ENCODE results near the gene MPP2.
"Not testable (repeated sequence)": the region's sequence is repeated elsewhere in the genome, so short reads cannot be mapped to it uniquely, and the experiment has no call there.

The MPP2 gene

GRCh38 chr17:43942051-43942685 is 34.8 kb upstream of the MPP2 start, which contains the start of gene PPY:
PPY (minus strand) TSS chr17:43942476; CDS start chr17:43941654, 822 bp downstream.
- no peaks in the 10 kb centered on the region for H3K9me3 ChIP-seq (ENCODE audit: control insufficient read depth, low read length)
- no peak within 1 kb of the TSS for H3K27ac ChIP-seq (ENCODE audit: low read depth, low read length, severe bottlenecking)
- no peak within 1 kb of the TSS for H3K4me3 ChIP-seq (ENCODE audit: extremely low read depth, insufficient read depth, low read length, poor library complexity, severe bottlenecking)
- WGBS, 2 experiments (ENCODE audit: insufficient coverage in 2 of 2) = 82 to 89% methylated on average over 13 to 16 of the region's 17 CpGs
- H3K4me1 ChIP-seq (ENCODE audit: control insufficient read depth, insufficient read depth, low read length, poor library complexity, severe bottlenecking) = no peaks in the 10 kb centered on the region
- H3K36me3 ChIP-seq (ENCODE audit: control insufficient read depth, insufficient read depth, low read length) = no peaks in the 10 kb centered on the region

- Histone ChIP-seq H3K36me3 (ENCODE audit: control insufficient read depth, insufficient read depth, low read length) (no peaks in the 10 kb centered on the region), H3K4me3 (ENCODE audit: extremely low read depth, insufficient read depth, low read length, poor library complexity, severe bottlenecking) (no peak overlapping the region), H3K4me1 (ENCODE audit: control insufficient read depth, insufficient read depth, low read length, poor library complexity, severe bottlenecking) (no peaks in the 10 kb centered on the region), H3K9me3 (ENCODE audit: control insufficient read depth, low read length) (no peaks in the 10 kb centered on the region), H3K27ac (ENCODE audit: low read depth, low read length, severe bottlenecking) (no peak overlapping the region)
- 54% methylated on average over 2 of the region's 7 CpGs; no CpG with 5 or more reads in 1 of the 2 experiments for WGBS, 2 experiments (ENCODE audit: insufficient coverage in 2 of 2)
Measured at GRCh38 chr17:43940630-43941029, 33.3 kb upstream of the MPP2 start.

- Histone ChIP-seq H3K36me3 (ENCODE audit: control insufficient read depth, insufficient read depth, low read length) (no peaks in the 10 kb centered on the region), H3K4me3 (ENCODE audit: extremely low read depth, insufficient read depth, low read length, poor library complexity, severe bottlenecking) (no peak overlapping the region), H3K4me1 (ENCODE audit: control insufficient read depth, insufficient read depth, low read length, poor library complexity, severe bottlenecking) (no peaks in the 10 kb centered on the region), H3K9me3 (ENCODE audit: control insufficient read depth, low read length) (no peaks in the 10 kb centered on the region), H3K27ac (ENCODE audit: low read depth, low read length, severe bottlenecking) (no peak overlapping the region)
- WGBS, 2 experiments (ENCODE audit: insufficient coverage in 2 of 2) = 96% methylated on average over 5 of the region's 5 CpGs; no CpG with 5 or more reads in 1 of the 2 experiments
Measured at GRCh38 chr17:43939886-43940285, 32.5 kb upstream of the MPP2 start.

- H3K27ac ChIP-seq (ENCODE audit: low read depth, low read length, severe bottlenecking); H3K9me3 ChIP-seq (ENCODE audit: control insufficient read depth, low read length); H3K4me1 ChIP-seq (ENCODE audit: control insufficient read depth, insufficient read depth, low read length, poor library complexity, severe bottlenecking); H3K4me3 ChIP-seq (ENCODE audit: extremely low read depth, insufficient read depth, low read length, poor library complexity, severe bottlenecking); H3K36me3 ChIP-seq (ENCODE audit: control insufficient read depth, insufficient read depth, low read length): not testable (repeated sequence)
- 89 to 100% methylated on average over 2 to 3 of the region's 3 CpGs for WGBS, 2 experiments (ENCODE audit: insufficient coverage in 2 of 2)
Measured at GRCh38 chr17:43939452-43939851, 32.1 kb upstream of the MPP2 start.

- Histone ChIP-seq H3K4me3 (ENCODE audit: extremely low read depth, insufficient read depth, low read length, poor library complexity, severe bottlenecking) (no peak overlapping the region), H3K27ac (ENCODE audit: low read depth, low read length, severe bottlenecking) (no peak overlapping the region), H3K9me3 (ENCODE audit: control insufficient read depth, low read length) (no peaks in the 10 kb centered on the region), H3K36me3 (ENCODE audit: control insufficient read depth, insufficient read depth, low read length) (no peaks in the 10 kb centered on the region), H3K4me1 (ENCODE audit: control insufficient read depth, insufficient read depth, low read length, poor library complexity, severe bottlenecking) (no peaks in the 10 kb centered on the region)
- 80 to 82% methylated on average over 2 of the region's 6 CpGs for WGBS, 2 experiments (ENCODE audit: insufficient coverage in 2 of 2)
Measured at GRCh38 chr17:43938838-43939182, 31.5 kb upstream of the MPP2 start.

GRCh38 chr17:43936434-43936833 is 29.1 kb upstream of the MPP2 start:
- Histone ChIP-seq H3K4me3 (ENCODE audit: extremely low read depth, insufficient read depth, low read length, poor library complexity, severe bottlenecking) (no peak overlapping the region), H3K36me3 (ENCODE audit: control insufficient read depth, insufficient read depth, low read length) (no peaks in the 10 kb centered on the region), H3K9me3 (ENCODE audit: control insufficient read depth, low read length) (no peaks in the 10 kb centered on the region), H3K4me1 (ENCODE audit: control insufficient read depth, insufficient read depth, low read length, poor library complexity, severe bottlenecking) (no peaks in the 10 kb centered on the region), H3K27ac (ENCODE audit: low read depth, low read length, severe bottlenecking) (no peak overlapping the region)
- WGBS, 2 experiments (ENCODE audit: insufficient coverage in 2 of 2) = 80 to 83% methylated on average over 1 of the region's 3 CpGs

GRCh38 chr17:43935926-43936261 is 28.6 kb upstream of the MPP2 start:
- Histone ChIP-seq H3K36me3 (ENCODE audit: control insufficient read depth, insufficient read depth, low read length) (no peaks in the 10 kb centered on the region), H3K4me1 (ENCODE audit: control insufficient read depth, insufficient read depth, low read length, poor library complexity, severe bottlenecking) (no peaks in the 10 kb centered on the region), H3K9me3 (ENCODE audit: control insufficient read depth, low read length) (no peaks in the 10 kb centered on the region), H3K4me3 (ENCODE audit: extremely low read depth, insufficient read depth, low read length, poor library complexity, severe bottlenecking) (no peak overlapping the region), H3K27ac (ENCODE audit: low read depth, low read length, severe bottlenecking) (no peak overlapping the region)
- WGBS, 2 experiments (ENCODE audit: insufficient coverage in 2 of 2) = 33 to 51% methylated on average over 1 to 3 of the region's 6 CpGs

GRCh38 chr17:43935204-43935925 is 28.0 kb upstream of the MPP2 start:
- Histone ChIP-seq H3K9me3 (ENCODE audit: control insufficient read depth, low read length) (no peaks in the 10 kb centered on the region), H3K36me3 (ENCODE audit: control insufficient read depth, insufficient read depth, low read length) (no peaks in the 10 kb centered on the region), H3K27ac (ENCODE audit: low read depth, low read length, severe bottlenecking) (no peak overlapping the region), H3K4me1 (ENCODE audit: control insufficient read depth, insufficient read depth, low read length, poor library complexity, severe bottlenecking) (no peaks in the 10 kb centered on the region), H3K4me3 (ENCODE audit: extremely low read depth, insufficient read depth, low read length, poor library complexity, severe bottlenecking) (no peak overlapping the region)
- 69% methylated on average over 2 of the region's 5 CpGs; no CpG with 5 or more reads in 1 of the 2 experiments for WGBS, 2 experiments (ENCODE audit: insufficient coverage in 2 of 2)

- WGBS, 2 experiments (ENCODE audit: insufficient coverage in 2 of 2) = 77 to 96% methylated on average over 3 to 4 of the region's 4 CpGs
Measured at GRCh38 chr17:43932923-43933322, 25.6 kb upstream of the MPP2 start.

GRCh38 chr17:43932357-43932756 is 25.0 kb upstream of the MPP2 start:
- no peaks in the 10 kb centered on the region for H3K4me1 ChIP-seq (ENCODE audit: control insufficient read depth, insufficient read depth, low read length, poor library complexity, severe bottlenecking)
- 87 to 96% methylated on average over 8 to 10 of the region's 10 CpGs for WGBS, 2 experiments (ENCODE audit: insufficient coverage in 2 of 2)
- no peaks in the 10 kb centered on the region for H3K9me3 ChIP-seq (ENCODE audit: control insufficient read depth, low read length)

More at GRCh38 chr17:43932923-43933322, 25.6 kb upstream of the MPP2 start:
- Histone ChIP-seq H3K4me3 (ENCODE audit: extremely low read depth, insufficient read depth, low read length, poor library complexity, severe bottlenecking) (no peak overlapping the region), H3K9me3 (ENCODE audit: control insufficient read depth, low read length) (no peaks in the 10 kb centered on the region), H3K27ac (ENCODE audit: low read depth, low read length, severe bottlenecking) (no peak overlapping the region), H3K36me3 (ENCODE audit: control insufficient read depth, insufficient read depth, low read length) (no peaks in the 10 kb centered on the region), H3K4me1 (ENCODE audit: control insufficient read depth, insufficient read depth, low read length, poor library complexity, severe bottlenecking) (no peaks in the 10 kb centered on the region)

GRCh38 chr17:43931062-43931571 is 23.8 kb upstream of the MPP2 start:
- 90 to 95% methylated on average over 4 to 5 of the region's 5 CpGs for WGBS, 2 experiments (ENCODE audit: insufficient coverage in 2 of 2)
- H3K27ac ChIP-seq (ENCODE audit: low read depth, low read length, severe bottlenecking) = no peak overlapping the region

More at GRCh38 chr17:43932357-43932756, 25.0 kb upstream of the MPP2 start:
- Histone ChIP-seq H3K36me3 (ENCODE audit: control insufficient read depth, insufficient read depth, low read length) (no peaks in the 10 kb centered on the region), H3K4me3 (ENCODE audit: extremely low read depth, insufficient read depth, low read length, poor library complexity, severe bottlenecking) (no peak overlapping the region), H3K27ac (ENCODE audit: low read depth, low read length, severe bottlenecking) (no peak overlapping the region)

More at GRCh38 chr17:43931062-43931571, 23.8 kb upstream of the MPP2 start:
- Histone ChIP-seq H3K4me1 (ENCODE audit: control insufficient read depth, insufficient read depth, low read length, poor library complexity, severe bottlenecking) (peaks cover 4% of the 10 kb centered on the region), H3K4me3 (ENCODE audit: extremely low read depth, insufficient read depth, low read length, poor library complexity, severe bottlenecking) (no peak overlapping the region), H3K36me3 (ENCODE audit: control insufficient read depth, insufficient read depth, low read length) (no peaks in the 10 kb centered on the region), H3K9me3 (ENCODE audit: control insufficient read depth, low read length) (no peaks in the 10 kb centered on the region)

Data from mesodermal cell (in vitro differentiated cells).